GM12873 (cell line): ENCODE data around the gene MTA3.

Source experiments
- TF ChIP-seq, protein P1 (sequence below): IDR thresholded peaks from 2 replicates; pipeline ENCODE4 v1.5.1; 2012; ENCODE audit warnings: low read depth, mild to moderate bottlenecking, moderate library complexity, low read length, control low read depth; ENCODE audit not compliant: insufficient read depth; ENCODE audit errors: missing control alignments

MTA3 gene

DNA sequence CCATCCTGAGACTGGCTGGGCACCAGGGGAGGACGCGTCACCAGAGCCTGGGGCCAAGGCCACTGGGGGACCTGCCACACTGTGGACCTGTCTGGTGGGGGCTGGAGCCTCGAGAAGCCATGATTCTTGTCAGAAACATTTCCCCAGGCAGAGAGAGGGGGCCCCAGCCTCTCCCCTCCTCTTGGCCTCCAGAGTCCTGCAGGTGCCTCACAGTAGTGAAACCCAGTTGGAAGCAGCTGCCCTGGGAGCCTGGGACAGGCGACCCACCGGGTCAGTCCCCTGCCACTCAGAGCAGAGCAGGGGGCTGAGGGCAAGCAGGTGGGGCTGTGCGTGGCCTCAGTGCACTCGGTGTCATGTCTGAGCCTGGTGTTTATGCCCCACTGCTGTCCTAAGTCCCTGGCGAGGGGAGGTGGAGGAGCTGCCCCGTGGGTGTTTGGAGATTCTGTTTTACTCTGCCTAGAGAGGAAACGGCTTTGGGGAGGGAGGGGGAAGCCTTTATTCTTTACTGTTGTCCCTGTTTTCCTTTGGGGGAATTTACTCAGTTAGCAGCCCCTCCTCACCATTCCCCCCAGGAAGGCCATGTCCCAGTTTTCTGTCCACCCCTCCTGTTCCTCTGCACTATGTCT is 187.8 kb downstream of the MTA3 start:
- TF ChIP-seq, protein P1, sequence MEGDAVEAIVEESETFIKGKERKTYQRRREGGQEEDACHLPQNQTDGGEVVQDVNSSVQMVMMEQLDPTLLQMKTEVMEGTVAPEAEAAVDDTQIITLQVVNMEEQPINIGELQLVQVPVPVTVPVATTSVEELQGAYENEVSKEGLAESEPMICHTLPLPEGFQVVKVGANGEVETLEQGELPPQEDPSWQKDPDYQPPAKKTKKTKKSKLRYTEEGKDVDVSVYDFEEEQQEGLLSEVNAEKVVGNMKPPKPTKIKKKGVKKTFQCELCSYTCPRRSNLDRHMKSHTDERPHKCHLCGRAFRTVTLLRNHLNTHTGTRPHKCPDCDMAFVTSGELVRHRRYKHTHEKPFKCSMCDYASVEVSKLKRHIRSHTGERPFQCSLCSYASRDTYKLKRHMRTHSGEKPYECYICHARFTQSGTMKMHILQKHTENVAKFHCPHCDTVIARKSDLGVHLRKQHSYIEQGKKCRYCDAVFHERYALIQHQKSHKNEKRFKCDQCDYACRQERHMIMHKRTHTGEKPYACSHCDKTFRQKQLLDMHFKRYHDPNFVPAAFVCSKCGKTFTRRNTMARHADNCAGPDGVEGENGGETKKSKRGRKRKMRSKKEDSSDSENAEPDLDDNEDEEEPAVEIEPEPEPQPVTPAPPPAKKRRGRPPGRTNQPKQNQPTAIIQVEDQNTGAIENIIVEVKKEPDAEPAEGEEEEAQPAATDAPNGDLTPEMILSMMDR: no peak

DNA sequence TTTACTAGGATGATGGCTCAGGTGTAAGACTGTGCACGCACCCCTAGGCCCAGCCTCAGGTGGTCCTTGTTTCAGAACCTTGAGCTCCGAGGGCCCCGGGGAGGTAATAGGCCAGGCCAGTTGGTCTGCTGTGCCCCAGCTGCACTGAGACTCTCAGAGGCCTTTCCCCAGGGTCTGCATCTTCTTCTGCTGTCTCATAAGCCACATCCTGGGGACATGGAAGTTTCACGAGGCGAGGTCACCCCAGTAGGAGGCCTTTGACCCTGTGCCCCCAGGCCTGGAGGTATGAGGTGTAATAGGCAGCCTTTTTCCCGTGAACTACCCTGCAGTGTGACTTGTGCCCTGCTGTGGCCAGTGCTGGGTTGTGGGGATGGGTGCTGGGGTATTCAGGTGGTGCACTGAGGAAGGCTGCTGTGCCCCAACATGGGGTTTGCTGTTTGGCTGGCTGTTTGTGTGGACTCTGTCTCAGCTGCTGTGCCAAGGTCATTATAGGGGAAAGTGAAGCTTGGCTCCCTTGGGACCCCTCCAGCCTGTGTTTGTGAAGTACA is 188.6 kb downstream of the MTA3 start:
- TF ChIP-seq, protein P1: no peak

DNA sequence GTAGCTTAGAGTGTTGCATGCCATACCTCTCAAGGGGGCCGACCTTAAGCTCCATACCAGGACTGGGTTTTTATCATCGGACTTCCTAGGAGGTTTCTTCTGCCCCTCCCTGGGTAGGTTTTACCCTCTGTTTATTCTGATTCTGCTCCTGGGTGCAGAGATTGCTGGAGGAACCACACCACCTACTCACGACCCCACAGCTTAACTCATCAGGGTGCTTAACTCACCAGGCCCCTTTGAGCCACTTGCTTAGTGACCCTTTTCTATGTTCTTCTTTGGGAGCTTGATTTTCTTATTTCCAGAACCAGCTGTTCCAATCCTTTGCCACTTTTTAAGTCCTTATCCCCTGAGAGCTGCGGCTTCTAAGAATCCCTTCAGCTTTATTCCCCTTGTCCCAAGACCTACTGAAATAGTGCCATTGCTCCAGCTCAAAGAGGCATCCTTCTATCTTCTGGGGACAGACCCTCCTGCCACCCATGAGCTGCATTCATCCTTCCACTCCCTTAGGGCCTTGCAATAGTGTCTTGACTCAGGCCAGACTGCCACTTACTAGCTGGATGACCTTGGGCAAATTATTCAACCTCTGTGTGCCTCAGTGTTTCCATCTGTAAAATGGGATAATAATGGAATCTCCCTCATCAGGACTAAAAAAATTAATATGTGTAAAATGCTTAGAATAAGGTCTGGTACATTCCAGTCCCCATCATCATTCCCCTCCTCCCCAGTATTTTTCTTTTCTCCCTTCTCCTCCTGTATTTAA is 189.7 kb downstream of the MTA3 start:
- TF ChIP-seq, protein P1: no peak

DNA sequence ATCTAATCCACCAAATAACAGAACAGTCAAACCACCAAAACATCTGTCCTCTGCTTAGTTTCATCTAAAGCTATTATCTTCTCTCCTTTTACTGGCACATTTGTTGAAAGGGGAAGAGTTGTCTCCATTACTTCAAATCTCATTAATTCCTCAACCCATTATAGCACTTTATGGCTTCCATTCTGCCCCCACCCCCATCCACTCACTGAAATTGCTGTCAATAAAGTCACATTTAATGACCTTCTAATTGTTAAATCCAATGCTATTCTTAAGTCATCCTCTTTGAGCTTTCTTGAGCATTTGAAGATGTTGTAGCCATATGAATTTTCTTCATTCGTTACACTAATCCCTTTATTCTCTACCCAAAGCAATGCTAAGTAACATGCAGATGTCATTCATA is 190.3 kb downstream of the MTA3 start:
- TF ChIP-seq, protein P1: no peak

DNA sequence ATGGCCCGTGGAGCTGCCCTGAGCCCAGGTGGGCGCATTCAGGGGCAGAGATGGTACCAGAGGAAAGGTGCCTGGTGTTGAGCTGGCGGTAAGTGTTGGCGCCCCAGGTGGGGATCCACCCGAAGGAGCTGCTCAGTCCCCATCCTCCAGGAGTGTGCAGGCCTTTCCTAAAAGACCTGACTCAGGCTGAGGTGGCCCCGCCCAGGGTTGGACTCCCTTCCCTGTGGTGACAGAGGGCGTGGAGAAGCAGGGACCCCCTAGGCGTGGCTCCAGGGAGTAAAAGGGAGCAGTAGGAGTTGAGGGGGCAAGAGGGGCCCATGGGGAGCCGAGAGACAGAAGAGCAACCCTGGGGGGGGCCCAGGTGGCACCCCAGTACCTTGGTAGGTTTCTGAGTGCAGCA is 193.1 kb downstream of the MTA3 start:
- TF ChIP-seq, protein P1: no peak

DNA sequence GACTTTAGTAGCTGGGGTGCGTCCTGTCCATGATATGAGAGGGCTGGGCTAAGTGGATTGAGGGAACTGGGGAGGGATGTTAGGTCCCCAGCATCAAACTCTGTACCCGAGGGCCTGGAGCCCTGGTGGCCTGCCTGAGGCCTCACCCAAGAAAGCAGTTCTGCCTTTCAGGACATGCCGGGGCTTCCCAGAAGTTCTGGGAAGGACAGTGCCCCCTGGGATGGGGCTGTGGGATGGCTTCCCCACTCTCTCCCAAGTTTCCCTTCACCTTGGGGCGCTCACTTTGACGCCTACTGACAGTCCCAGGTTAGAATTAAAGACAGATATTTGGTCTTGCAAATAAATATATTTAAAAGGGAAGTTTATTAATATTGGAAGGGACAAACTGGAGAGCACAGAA is 193.7 kb downstream of the MTA3 start:
- TF ChIP-seq, protein P1: no peak
